Loucy (cell line): ENCODE data around the gene SLC22A23.
A peak's percentile ranks its signal among the peaks of the same experiment; 100 is the strongest.

ENCODE experiments used
- H2AFZ ChIP-seq: fragments of 200-600 bp; sonication (generic); 2 replicates; pipeline ENCODE4 v1.6.0; 2016; ENCODE audit warnings: antibody characterized with exemption, mild to moderate bottlenecking, low read length, moderate library complexity
- H3F3A ChIP-seq: fragments of 200-600 bp; 2 replicates; pipeline ENCODE4 v1.6.0; 2016; ENCODE audit warnings: antibody characterized with exemption, low read depth, mild to moderate bottlenecking
- H3K27me3 ChIP-seq: fragments of 200-600 bp; sonication (generic); 2 replicates; pipeline ENCODE4 v1.6.1; 2014; ENCODE audit warnings: low read length, mild to moderate bottlenecking; ENCODE audit not compliant: insufficient read depth, poor library complexity, severe bottlenecking
- H3K36me3 ChIP-seq: fragments of 200-600 bp; sonication (generic); 2 replicates; pipeline ENCODE4 v1.6.1; 2016; ENCODE audit warnings: low read length; ENCODE audit not compliant: insufficient read depth
- H3K4me1 ChIP-seq: fragments of 200-600 bp; sonication (generic); 2 replicates; pipeline ENCODE4 v1.5.1; 2014; ENCODE audit warnings: low read length, mild to moderate bottlenecking; ENCODE audit not compliant: insufficient read depth, poor library complexity, severe bottlenecking
- H3K4me2 ChIP-seq: fragments of 200-600 bp; sonication (generic); 2 replicates; pipeline ENCODE4 v1.6.0; 2014; ENCODE audit warnings: antibody characterized with exemption, low read length, low read depth, mild to moderate bottlenecking; ENCODE audit not compliant: poor library complexity, severe bottlenecking
- H3K4me3 ChIP-seq: fragments of 200-600 bp; sonication (generic); 2 replicates; pipeline ENCODE4 v1.5.1; 2014; ENCODE audit warnings: low read length, mild to moderate bottlenecking, mixed read lengths; ENCODE audit not compliant: poor library complexity, severe bottlenecking
- H3K79me2 ChIP-seq: fragments of 200-600 bp; sonication (generic); 2 replicates; pipeline ENCODE4 v1.6.1; 2014; ENCODE audit warnings: low read length; ENCODE audit not compliant: insufficient read depth
- H3K9ac ChIP-seq: fragments of 200-600 bp; sonication (generic); 2 replicates; pipeline ENCODE4 v1.6.0; 2014; ENCODE audit warnings: mild to moderate bottlenecking, low read depth, low read length, moderate library complexity; ENCODE audit not compliant: poor library complexity, severe bottlenecking
- H3K9me2 ChIP-seq: fragments of 200-600 bp; sonication (generic); replicated peaks from 2 replicates; pipeline ENCODE4 v1.6.1; 2016; ENCODE audit warnings: low read depth, low read length, mixed read lengths
- H3K9me3 ChIP-seq: fragments of 200-600 bp; sonication (generic); 2 replicates; pipeline ENCODE4 v1.6.1; 2014; ENCODE audit warnings: mild to moderate bottlenecking, antibody characterized with exemption, low read length, low read depth; ENCODE audit not compliant: insufficient read depth
- H4K20me1 ChIP-seq: fragments of 200-600 bp; sonication (generic); 2 replicates; pipeline ENCODE4 v1.6.0; 2014; ENCODE audit warnings: antibody characterized with exemption, low read length, mild to moderate bottlenecking; ENCODE audit not compliant: insufficient read depth, poor library complexity, severe bottlenecking
- CTCF ChIP-seq: fragments of 200-600 bp; sonication (generic); conservative IDR thresholded peaks from 2 replicates; pipeline ENCODE4 v1.5.1; 2014; ENCODE audit warnings: mild to moderate bottlenecking, antibody characterized with exemption, low read length
- EZH2phosphoT487 ChIP-seq: fragments of 200-600 bp; IDR thresholded peaks from 2 replicates; pipeline ENCODE4 v1.6.1; 2018; ENCODE audit warnings: antibody characterized with exemption, mild to moderate bottlenecking, moderate library complexity, borderline replicate concordance

Gene SLC22A23

GRCh38 chr6:3439961-3440360 lies 16.9 kb downstream of the SLC22A23 start:
- Histone ChIP-seq H3K4me1 (peaks cover 8% of the 10 kb centered on the region), H3K9me3 (no peaks in the 10 kb centered on the region), H3K4me3 (no peak overlapping the region), H3K9me2 (no peaks in the 10 kb centered on the region), H2AFZ (no peak overlapping the region), H4K20me1 (no peaks in the 10 kb centered on the region), H3K79me2 (no peaks in the 10 kb centered on the region), H3K4me2 (no peak overlapping the region), H3K9ac (no peak overlapping the region), H3K36me3 (no peaks in the 10 kb centered on the region), H3K27me3 (no peaks in the 10 kb centered on the region), H3F3A (no peaks in the 10 kb centered on the region)
- no peak for TF ChIP-seq CTCF
- TF ChIP-seq EZH2phosphoT487, result no peak

- no peaks in the 10 kb centered on the region for H3K36me3 ChIP-seq
- no peak overlapping the region for H2AFZ ChIP-seq
Measured at GRCh38 chr6:3438190-3439167, 18.4 kb downstream of the SLC22A23 start.

GRCh38 chr6:3433005-3433404 lies 23.8 kb downstream of the SLC22A23 start:
- Histone ChIP-seq H3K9me2 (no peaks in the 10 kb centered on the region), H3K4me3 (no peak overlapping the region), H2AFZ (no peak overlapping the region), H3K4me2 (no peak overlapping the region), H3K9ac (no peak overlapping the region), H3K27me3 (no peaks in the 10 kb centered on the region), H3K9me3 (no peaks in the 10 kb centered on the region), H3F3A (no peaks in the 10 kb centered on the region), H3K4me1 (no peaks in the 10 kb centered on the region), H3K36me3 (no peaks in the 10 kb centered on the region), H4K20me1 (no peaks in the 10 kb centered on the region), H3K79me2 (no peaks in the 10 kb centered on the region)
- peak; percentile 28; the same call in 1 of the 2 replicates for TF ChIP-seq CTCF
- TF ChIP-seq EZH2phosphoT487, result no peak

More at GRCh38 chr6:3438190-3439167, 18.4 kb downstream of the SLC22A23 start:
- TF ChIP-seq CTCF, result no peak
- no peaks in the 10 kb centered on the region for H3K9me2 ChIP-seq
- no peaks in the 10 kb centered on the region for H4K20me1 ChIP-seq
- no peak overlapping the region for H3K9ac ChIP-seq
- no peaks in the 10 kb centered on the region for H3K9me3 ChIP-seq
- H3K4me1 ChIP-seq, result peaks cover 8% of the 10 kb centered on the region
- no peak overlapping the region for H3K4me2 ChIP-seq
- H3K4me3 ChIP-seq, result no peak overlapping the region
- H3K27me3 ChIP-seq, result no peaks in the 10 kb centered on the region
- H3K79me2 ChIP-seq, result no peaks in the 10 kb centered on the region
- no peaks in the 10 kb centered on the region for H3F3A ChIP-seq
